Erythroblast (primary cell): ENCODE data around the gene MROH8.

Experiments used
- GATA1 ChIP-seq: IDR thresholded peaks from 2 replicates; pipeline ENCODE4 v1.6.1; 2011; ENCODE audit warnings: low read depth, mild to moderate bottlenecking, control low read depth, low read length, moderate library complexity
- POLR2A ChIP-seq: IDR thresholded peaks from 2 replicates; pipeline ENCODE4 v1.6.1; 2011; ENCODE audit warnings: mild to moderate bottlenecking, low read length

- TF ChIP-seq POLR2A (no peak), GATA1 (no peak)
These were observed 19.7 kb upstream of the MROH8 start for GRCh38 chr20:37198932-37199660.
